NCI-H774 (cell line): Measurements from ENCODE around the gene ACTA2.

Experiments used
- DNase-seq: peaks from one replicate; lab custom pipeline; 2025; lab: John Stamatoyannopoulos, UW

The ACTA2 gene

GRCh38 chr10:88892222-88892967 lies 60.2 kb downstream of the ACTA2 start:
- DNase-seq, result no peak

- DNase-seq, result no peak
Observed at GRCh38 chr10:88890681-88891381, 61.7 kb downstream of the ACTA2 start.

- no peak for DNase-seq
Observed at GRCh38 chr10:88889559-88890337, 62.8 kb downstream of the ACTA2 start.

GRCh38 chr10:88888810-88889445 lies 63.6 kb downstream of the ACTA2 start:
- no peak for DNase-seq

- DNase-seq, result no peak
Observed at GRCh38 chr10:88886557-88886956, 66.0 kb downstream of the ACTA2 start.
